HG03439 (cell line): ENCODE data around the gene MAP3K8.
A peak's percentile ranks its signal among the peaks of the same experiment; 100 is the strongest.

ENCODE experiments used
- ATAC-seq: cut with Tn5 transposase; IDR thresholded peaks from one replicate; pipeline ENCODE4 v1.9.1; 2021; ENCODE audit warnings: mild to moderate bottlenecking, moderate library complexity; ENCODE audit not compliant: unreplicated experiment

The MAP3K8 gene

DNA sequence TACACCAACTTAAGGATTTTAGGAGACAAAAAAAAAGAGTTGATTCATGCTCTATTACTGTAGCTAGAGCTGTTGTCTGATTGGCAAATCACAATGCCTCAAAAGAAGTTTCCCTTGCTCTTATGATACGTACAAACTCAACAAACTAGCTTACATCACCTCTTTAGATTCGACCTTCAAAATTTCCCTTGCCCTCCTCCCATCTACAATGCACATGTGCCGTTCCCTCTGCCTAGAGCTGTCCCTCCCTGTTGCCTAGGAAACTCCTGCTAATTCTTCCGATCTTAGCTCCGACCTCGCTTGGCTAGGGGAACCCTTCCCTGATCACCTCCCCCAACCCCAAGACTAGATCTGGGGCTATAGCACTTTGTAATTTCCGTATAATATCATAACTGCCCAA is 55.4 kb downstream of the MAP3K8 start:
- ATAC-seq: no peak

GRCh38 chr10:30490289-30491000 is 56.5 kb downstream of the MAP3K8 start:
- ATAC-seq: no peak

DNA sequence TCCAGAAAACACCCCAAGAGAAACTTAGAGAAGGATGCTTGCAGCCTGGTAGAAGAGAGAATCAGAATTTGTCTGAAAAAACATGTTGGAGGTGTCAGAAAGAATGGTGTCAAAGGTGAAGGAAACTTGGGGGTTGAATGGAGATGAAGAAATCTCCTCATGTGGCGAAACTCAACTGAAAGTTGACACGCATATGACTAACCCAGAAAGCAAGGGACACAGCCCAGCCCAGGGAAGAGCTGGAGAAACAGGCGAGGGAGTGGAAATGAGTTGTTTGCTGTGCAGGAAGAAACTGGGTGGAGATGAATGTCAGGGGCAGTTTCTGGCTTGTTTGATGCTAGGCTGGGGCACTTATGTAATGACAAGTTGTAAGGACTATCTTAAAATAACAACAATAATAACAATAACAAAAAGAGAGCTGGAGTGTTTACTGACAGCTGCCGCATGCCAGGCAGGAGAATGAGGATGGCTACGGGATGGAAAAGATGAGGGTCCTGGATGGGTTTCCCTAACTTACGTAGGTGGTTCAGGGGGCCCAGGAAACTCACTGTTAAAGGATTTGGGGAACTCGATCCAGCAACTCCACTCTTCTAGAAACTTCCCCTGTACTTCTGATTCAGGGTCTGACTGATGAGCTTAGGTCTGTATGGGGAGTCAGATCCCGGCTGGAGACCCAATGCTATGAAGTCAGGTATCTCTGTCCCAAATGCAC is 57.4 kb downstream of the MAP3K8 start:
- no peak for ATAC-seq

DNA sequence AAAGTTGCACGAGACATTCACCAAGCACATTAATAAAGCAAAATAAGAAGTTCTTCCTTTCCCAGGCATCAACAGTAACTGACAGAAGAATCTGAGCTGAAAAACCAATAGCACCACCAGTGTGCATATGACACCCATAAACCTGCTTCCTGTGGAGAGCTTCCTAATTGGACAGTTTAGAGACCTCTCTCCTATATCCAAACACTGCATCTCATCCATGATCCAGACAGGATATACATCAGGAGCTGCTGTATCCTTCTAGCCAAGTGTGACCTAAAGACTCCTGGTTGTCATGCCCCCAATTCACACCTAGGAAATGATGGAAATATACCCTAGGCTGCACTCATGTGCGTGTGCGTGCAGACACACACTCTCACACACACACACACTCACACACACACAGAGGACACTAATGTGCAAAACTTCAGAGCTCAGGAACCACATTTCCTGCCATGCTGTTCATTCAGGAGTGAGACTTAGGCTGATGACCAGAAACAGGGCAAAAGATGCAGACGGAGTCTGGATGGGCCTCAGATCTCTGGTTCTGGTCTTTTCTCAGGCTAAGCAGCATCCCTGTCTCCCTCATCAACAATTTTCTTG is 58.0 kb downstream of the MAP3K8 start:
- ATAC-seq: no peak

DNA sequence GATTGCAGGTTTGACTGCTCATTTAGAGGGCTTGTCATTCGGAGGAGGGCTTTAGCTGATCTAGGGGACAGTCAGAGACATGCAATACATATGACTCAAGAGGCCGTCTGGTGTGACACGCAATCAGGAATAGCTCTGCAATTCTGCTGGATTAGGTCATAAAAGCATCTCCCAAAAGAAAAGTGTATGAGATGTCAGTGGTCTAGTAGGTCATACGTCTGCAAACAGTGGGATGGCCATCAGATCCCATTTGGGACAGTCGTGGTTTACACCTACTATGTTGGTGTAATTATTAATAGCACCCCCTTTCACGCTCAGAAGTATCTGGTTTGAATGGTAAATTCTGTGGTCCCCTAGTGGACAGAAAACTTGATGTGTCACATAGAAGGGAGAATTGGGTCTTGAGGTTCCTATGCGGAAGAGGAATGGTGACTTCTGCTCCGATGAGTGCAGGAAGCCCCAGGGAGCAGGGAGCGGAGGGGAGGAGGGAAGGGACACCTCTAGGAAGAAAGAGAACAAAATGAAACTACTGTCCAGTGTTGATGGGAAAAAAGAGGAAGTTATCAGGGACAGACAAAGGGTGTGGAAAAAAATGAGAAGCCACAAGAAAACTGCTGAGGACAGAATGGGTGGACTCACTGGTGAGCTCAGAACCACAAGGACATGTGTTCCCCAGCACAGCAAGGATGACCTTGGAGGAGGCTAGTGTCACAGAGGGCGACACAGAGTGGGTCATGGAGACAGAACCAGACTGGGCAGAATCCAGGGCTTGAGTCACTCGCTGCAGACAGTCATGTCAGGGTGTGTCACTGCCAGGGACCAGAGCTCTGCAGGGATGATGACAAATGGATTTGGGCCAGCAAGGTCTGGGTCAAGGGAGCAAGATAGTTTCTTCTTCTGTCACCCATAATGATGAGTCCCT is 59.9 kb downstream of the MAP3K8 start:
- ATAC-seq: peak; percentile 32

DNA sequence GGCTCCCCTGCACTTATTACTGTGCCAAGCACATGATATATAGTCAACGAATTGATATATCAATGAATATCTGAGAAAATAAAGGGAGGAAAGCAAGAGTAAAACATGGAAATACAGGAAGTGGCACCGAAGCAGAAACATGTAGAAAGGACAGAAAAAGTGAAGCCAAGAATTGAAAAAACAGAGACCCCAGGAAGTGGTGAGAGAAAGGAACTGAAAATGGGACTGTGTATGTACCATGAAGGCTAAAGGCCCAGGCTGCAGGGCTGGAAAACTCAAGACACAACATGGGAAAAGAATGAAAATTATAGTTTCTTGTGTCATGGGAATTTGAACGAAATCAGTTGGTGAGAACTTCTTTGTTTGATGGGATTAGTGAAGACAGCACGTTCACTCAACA is 60.6 kb downstream of the MAP3K8 start:
- ATAC-seq: no peak

GRCh38 chr10:30495687-30496086 is 61.7 kb downstream of the MAP3K8 start:
- ATAC-seq: no peak

DNA sequence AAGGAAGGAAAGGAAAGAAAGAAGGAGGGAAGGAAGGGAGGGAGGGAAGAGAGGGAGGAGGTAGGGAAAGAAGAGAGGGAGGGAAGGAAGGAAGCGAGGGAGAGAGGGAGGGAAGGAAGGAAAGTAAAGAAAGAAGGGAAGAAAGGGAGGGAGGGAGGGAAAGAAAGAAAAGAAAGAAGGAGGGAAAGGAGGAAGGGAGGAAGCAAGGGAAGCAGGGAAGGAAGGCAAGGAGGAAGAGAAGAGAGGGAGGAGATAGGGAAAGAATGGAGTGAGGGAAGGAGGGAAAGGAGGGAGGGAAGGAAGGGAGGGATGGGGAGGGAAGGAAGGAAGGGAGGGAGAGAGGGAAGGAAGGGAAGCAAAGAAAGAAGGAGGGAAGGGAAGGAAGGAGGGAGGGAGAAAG is 65.8 kb downstream of the MAP3K8 start:
- ATAC-seq: no peak

- no peak for ATAC-seq
Observed at GRCh38 chr10:30500534-30500933, 66.5 kb downstream of the MAP3K8 start.

GRCh38 chr10:30500963-30501504 is 67.0 kb downstream of the MAP3K8 start:
- ATAC-seq: no peak

GRCh38 chr10:30502266-30503060 is 68.5 kb downstream of the MAP3K8 start:
- no peak for ATAC-seq

DNA sequence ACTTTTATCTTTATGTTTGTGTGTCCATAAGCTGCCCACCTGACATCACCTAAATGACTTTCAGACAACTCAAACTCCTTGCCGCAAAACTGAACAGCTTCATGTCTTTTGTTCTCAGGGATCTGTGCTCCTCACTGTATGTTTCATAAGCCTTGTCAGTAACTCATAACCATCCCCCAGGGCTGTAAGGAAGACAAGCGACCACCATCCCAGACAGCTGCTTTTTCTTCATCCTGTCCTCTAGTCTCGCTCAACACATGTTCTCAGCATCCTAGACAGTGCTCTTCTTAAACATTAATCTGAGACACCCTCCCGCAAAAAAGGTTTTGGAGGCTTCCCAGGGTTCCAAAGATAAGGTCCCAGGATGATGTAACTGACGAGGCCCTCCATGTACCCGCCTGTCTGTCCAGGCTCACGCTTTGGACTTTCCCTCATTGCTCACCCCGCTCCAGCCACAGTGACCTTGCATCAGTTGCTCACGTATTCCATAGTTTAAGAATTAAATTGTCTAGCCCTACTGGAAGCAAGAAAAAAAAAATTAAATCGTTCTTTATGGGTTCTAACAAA is 69.8 kb downstream of the MAP3K8 start:
- no peak for ATAC-seq

- ATAC-seq: no peak
Observed at GRCh38 chr10:30505543-30506298, 71.7 kb downstream of the MAP3K8 start.

DNA sequence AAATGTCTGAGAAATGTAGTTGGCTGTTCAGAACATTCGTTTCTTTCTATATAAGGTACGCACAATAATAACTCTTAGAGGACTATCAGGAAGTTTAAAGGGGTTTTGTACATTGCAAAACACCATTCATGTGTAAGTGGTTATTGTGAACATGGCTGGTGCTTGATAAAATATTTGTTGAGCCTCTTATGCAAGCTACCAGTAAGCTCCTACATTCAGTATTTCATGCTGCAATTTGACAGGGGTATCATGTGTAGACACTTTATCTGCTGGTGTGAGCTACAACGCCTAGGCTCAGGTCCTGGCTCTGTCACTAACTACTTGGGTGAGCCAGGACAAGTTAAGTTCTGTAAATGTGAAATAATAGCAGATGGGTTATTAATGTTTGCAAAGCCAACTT is 75.5 kb downstream of the MAP3K8 start:
- no peak for ATAC-seq

DNA sequence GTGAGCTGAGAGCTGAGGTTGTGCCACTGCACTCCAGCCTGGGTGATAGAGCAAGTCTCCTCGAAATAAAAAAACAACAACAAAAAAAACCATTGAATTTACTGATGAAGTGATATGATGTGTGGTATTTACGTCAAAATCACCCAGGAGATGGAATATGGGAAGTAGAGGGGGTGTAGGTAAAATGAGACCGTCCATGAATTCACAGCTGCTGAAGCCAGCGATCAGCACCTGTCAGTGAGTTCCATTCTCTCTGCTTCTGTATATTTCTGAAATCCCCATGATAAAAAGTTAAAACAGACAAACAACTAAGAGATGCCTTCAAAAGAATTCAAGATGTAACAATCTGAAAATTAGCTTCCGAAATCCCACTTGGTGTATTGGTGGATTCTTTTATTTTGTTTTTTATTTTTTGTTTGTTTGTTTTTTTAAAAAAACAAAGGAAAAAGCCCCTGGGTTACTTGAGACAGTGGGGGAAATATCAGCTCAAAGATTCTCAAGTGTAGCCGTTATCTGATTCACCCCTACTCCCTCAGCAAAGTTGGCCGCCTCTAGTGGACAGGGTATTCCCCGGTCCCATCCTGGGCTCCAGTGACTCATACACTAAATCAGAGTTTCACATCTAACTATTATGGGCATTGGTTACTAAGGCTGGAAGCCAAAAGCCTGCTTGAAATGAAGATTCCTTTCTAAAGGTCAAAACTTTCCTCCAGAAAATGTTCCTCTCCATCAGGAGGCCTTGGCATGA is 76.4 kb downstream of the MAP3K8 start:
- peak; percentile 92 for ATAC-seq

- ATAC-seq: peak; percentile 43
Observed at GRCh38 chr10:30510932-30511700, 77.1 kb downstream of the MAP3K8 start.
